ENCODE data around the gene CHI3L2. TPM values are rescaled to one million over a fixed set of nuclear protein-coding genes. Genes with fewer than 3 reads are reported as not detected.

The CHI3L2 gene
- total RNA-seq, 1 donor from 2014 or later: 1.0 TPM

DNA sequence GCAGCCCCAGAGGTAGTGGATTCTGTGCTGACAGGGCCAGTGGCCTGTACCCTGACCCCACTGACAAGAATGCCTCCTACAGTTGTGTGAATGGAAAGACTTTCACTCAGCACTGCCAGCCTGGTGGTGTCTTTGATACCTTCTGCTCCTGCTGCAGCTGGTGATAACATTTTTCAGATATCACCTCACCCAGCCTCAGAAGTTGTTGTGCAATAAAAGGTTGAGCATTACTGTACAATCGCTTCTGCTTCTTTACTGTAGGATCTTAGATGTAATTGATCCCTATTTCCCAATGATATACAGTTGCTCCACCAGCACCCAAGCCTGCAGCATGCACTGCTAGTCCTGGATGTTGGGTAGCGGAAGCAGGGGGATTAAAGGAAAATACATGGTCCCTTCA is 58.4 kb downstream of the CHI3L2 start:
- Histone ChIP-seq H3K27me3 (ENCODE audit: control insufficient read depth in 3 of 3, insufficient read depth in 3 of 3, low read length in 3 of 3) (peaks cover 0 to 2% (median 0%) of the 10 kb centered on the region in 3 donors), H3K9me3 (ENCODE audit: control insufficient read depth in 3 of 3, low read length in 3 of 3) (no peaks in the 10 kb centered on the region), H3K36me3 (ENCODE audit: control insufficient read depth in 3 of 3, insufficient read depth in 3 of 3, low read length in 3 of 3) (no peaks in the 10 kb centered on the region), H3K9ac (ENCODE audit: low read depth in 1 of 3, low read length in 3 of 3) (no peak overlapping the region), H3K4me3 (ENCODE audit: low read length in 3 of 3) (no peak overlapping the region), H3K27ac (ENCODE audit: low read depth, low read length) (no peak overlapping the region), H3K4me1 (ENCODE audit: control insufficient read depth in 3 of 3, insufficient read depth in 3 of 3, low read length in 3 of 3) (no peaks in the 10 kb centered on the region)

DNA sequence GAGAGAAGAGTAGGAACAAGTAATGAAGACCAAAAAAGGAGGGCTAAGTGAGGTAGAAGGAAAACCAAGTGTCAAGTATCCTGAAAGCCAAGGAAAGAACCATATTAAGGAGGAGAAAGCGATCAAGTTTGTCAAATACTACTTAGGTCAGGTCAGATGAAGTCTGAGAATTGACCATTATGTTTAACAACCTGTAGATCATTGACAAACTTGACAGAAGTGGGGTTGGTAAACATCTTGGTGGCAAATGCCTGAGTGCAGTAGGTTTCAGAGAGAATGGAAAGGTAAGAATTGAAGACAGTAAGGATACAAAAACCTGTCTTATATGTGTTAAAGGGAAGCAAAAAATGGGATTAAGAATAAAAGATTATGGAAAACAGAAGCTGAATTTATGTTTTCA is 59.4 kb downstream of the CHI3L2 start:
- no peaks in the 10 kb centered on the region for H3K36me3 ChIP-seq (ENCODE audit: control insufficient read depth in 3 of 3, insufficient read depth in 3 of 3, low read length in 3 of 3)
- H3K4me1 ChIP-seq (ENCODE audit: control insufficient read depth in 3 of 3, insufficient read depth in 3 of 3, low read length in 3 of 3): no peaks in the 10 kb centered on the region
- no peak overlapping the region for H3K4me3 ChIP-seq (ENCODE audit: low read length in 3 of 3)
- H3K9ac ChIP-seq (ENCODE audit: low read depth in 1 of 3, low read length in 3 of 3): no peak overlapping the region
- no peak overlapping the region for H3K27ac ChIP-seq (ENCODE audit: low read depth, low read length)
- H3K9me3 ChIP-seq (ENCODE audit: control insufficient read depth in 3 of 3, low read length in 3 of 3): no peaks in the 10 kb centered on the region
- peaks cover 0 to 2% (median 0%) of the 10 kb centered on the region in 3 donors for H3K27me3 ChIP-seq (ENCODE audit: control insufficient read depth in 3 of 3, insufficient read depth in 3 of 3, low read length in 3 of 3)

DNA sequence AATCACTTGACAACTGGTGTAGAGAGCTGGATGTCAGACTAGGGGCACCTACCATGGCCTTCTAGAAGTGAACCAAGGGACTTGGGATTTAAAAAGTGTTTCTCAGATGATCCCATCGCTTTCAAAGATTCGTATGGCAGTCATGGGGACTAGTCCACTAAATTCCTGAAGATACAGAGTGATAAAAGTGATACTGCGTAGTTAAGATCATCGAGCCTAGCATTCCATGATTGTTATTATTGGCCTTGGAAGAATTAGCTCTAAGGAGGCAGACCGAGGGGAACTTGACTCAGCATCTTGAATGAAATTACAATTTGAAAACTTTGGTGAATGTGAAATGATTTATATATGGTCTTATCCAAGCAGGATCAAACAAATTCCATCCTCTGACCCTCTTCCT is 61.9 kb downstream of the CHI3L2 start:
- no peak overlapping the region for H3K9ac ChIP-seq (ENCODE audit: low read depth in 1 of 3, low read length in 3 of 3)
- peaks cover 0 to 2% (median 0%) of the 10 kb centered on the region in 3 donors for H3K27me3 ChIP-seq (ENCODE audit: control insufficient read depth in 3 of 3, insufficient read depth in 3 of 3, low read length in 3 of 3)
- no peak overlapping the region for H3K27ac ChIP-seq (ENCODE audit: low read depth, low read length)
- no peaks in the 10 kb centered on the region for H3K4me1 ChIP-seq (ENCODE audit: control insufficient read depth in 3 of 3, insufficient read depth in 3 of 3, low read length in 3 of 3)
- H3K4me3 ChIP-seq (ENCODE audit: low read length in 3 of 3): no peak overlapping the region
- no peaks in the 10 kb centered on the region for H3K9me3 ChIP-seq (ENCODE audit: control insufficient read depth in 3 of 3, low read length in 3 of 3)
- no peaks in the 10 kb centered on the region for H3K36me3 ChIP-seq (ENCODE audit: control insufficient read depth in 3 of 3, insufficient read depth in 3 of 3, low read length in 3 of 3)

DNA sequence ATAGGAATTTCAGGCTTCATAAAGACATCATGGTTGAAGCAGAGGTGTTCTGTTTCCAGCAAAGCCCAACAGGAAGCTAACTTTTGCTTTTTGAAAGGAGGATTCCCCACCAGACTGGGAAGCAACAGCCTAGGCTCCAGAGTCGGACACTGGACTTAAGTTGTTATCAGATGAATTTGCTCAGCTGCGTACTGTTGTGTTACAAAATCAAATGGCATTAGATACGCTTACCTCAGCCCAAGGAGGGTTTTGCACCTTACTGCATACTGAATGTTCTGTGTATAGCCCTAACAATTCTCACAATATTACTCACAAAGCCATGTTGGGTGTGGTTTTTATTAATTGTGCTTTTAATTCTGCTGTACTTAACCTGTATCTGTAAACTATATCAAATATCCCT is 62.6 kb downstream of the CHI3L2 start:
- Histone ChIP-seq H3K27ac (ENCODE audit: low read depth, low read length) (no peak overlapping the region), H3K4me1 (ENCODE audit: control insufficient read depth in 3 of 3, insufficient read depth in 3 of 3, low read length in 3 of 3) (no peaks in the 10 kb centered on the region), H3K36me3 (ENCODE audit: control insufficient read depth in 3 of 3, insufficient read depth in 3 of 3, low read length in 3 of 3) (no peaks in the 10 kb centered on the region), H3K9ac (ENCODE audit: low read depth in 1 of 3, low read length in 3 of 3) (no peak overlapping the region), H3K27me3 (ENCODE audit: control insufficient read depth in 3 of 3, insufficient read depth in 3 of 3, low read length in 3 of 3) (peaks cover 0 to 2% (median 0%) of the 10 kb centered on the region in 3 donors), H3K9me3 (ENCODE audit: control insufficient read depth in 3 of 3, low read length in 3 of 3) (no peaks in the 10 kb centered on the region), H3K4me3 (ENCODE audit: low read length in 3 of 3) (no peak overlapping the region)

DNA sequence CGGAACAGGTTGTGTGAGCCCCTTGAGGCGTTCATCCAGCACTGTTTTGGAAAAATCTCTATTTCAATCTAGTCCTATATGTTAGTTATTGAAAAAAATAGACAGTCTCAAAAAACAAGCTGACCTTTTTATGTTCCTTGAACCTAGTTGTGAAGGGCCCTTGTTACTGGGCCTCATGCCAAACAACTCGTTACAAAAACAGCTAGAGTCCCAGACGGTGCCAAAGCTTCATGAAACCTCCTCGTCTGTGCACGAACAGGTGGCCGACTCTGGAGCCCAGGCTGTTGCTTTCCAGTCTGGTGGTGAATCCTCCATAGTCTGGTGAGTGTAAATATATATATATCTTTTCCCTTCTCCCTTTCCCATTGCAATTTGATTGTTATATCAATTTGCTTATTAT is 63.1 kb downstream of the CHI3L2 start, which contains the start of gene CHIA:
TSS of gene CHIA (plus strand) at position 222 of the 400 bp plus-strand sequence. CDS start 19,617 bp downstream, outside the sequence.
- no peaks in the 10 kb centered on the region for H3K36me3 ChIP-seq (ENCODE audit: control insufficient read depth in 3 of 3, insufficient read depth in 3 of 3, low read length in 3 of 3)
- no peak within 1 kb of the TSS for H3K4me3 ChIP-seq (ENCODE audit: low read length in 3 of 3)
- no peaks in the 10 kb centered on the region for H3K4me1 ChIP-seq (ENCODE audit: control insufficient read depth in 3 of 3, insufficient read depth in 3 of 3, low read length in 3 of 3)
- no peaks in the 10 kb centered on the region for H3K9me3 ChIP-seq (ENCODE audit: control insufficient read depth in 3 of 3, low read length in 3 of 3)
- H3K27me3 ChIP-seq (ENCODE audit: control insufficient read depth in 3 of 3, insufficient read depth in 3 of 3, low read length in 3 of 3): peaks cover 0 to 2% (median 0%) of the 10 kb centered on the region in 3 donors
- H3K9ac ChIP-seq (ENCODE audit: low read depth in 1 of 3, low read length in 3 of 3): no peak within 1 kb of the TSS
- no peak within 1 kb of the TSS for H3K27ac ChIP-seq (ENCODE audit: low read depth, low read length)

Small RNA genes lying within 50 kb of the gene (small RNA-seq; reads per million reads assigned to genes)
- gene AL355816.1: not detected

Other genes starting within 250 kb of the CHI3L2 start
- 38.1 TPM for gene DRAM2, start 87.6 kb upstream of the CHI3L2 start, total RNA-seq
- 54.3 TPM for gene CEPT1, start 87.5 kb upstream of the CHI3L2 start, total RNA-seq
- gene DENND2D, start 27.1 kb upstream of the CHI3L2 start, total RNA-seq: 3.7 TPM
- gene CHIA, start 63.1 kb downstream of the CHI3L2 start, total RNA-seq: not detected
- 0.52 TPM for gene OVGP1, start 200.0 kb downstream of the CHI3L2 start, total RNA-seq
- gene WDR77, start 221.5 kb downstream of the CHI3L2 start, total RNA-seq: 13.0 TPM
- gene ATP5PB, start 221.8 kb downstream of the CHI3L2 start, total RNA-seq: 265 TPM
- under 0.01 TPM for gene C1orf162, start 246.3 kb downstream of the CHI3L2 start, total RNA-seq